GM18520 (cell line): ENCODE measurements around the gene IGFBPL1.
"Not testable (repeated sequence)": the region's sequence is repeated elsewhere in the genome, so short reads cannot be mapped to it uniquely, and the experiment has no call there.

Experiments used
- ATAC-seq: cut with Tn5 transposase; IDR thresholded peaks from one replicate; pipeline ENCODE4 v1.9.1; 2021; ENCODE audit not compliant: unreplicated experiment

Gene IGFBPL1

GRCh38 chr9:38401994-38402393 lies 22.3 kb downstream of the IGFBPL1 start:
- no peak for ATAC-seq

DNA sequence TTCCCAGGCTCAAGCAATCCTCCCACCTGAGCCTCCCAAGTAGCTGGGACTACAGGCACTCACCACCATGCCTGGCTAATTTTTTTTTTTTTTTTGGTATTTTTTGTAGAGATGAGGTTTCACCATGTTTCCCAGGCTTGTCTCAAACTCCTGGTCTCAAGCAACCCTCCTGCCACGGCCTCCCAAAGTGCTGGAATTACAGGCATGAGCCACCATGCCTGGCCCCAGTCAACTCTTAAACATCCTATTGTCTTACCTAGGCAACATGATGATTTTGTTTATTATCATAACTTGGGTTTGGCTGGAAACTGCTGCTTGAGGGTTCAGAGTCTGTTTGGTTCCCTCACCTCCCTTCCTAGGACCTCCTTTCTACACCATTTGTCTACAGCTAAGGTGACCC lies 25.1 kb downstream of the IGFBPL1 start:
- not testable (repeated sequence) for ATAC-seq

- no peak for ATAC-seq
Observed at GRCh38 chr9:38396371-38396671, 27.9 kb downstream of the IGFBPL1 start.

- ATAC-seq = no peak
Observed at GRCh38 chr9:38395653-38396370, 28.4 kb downstream of the IGFBPL1 start.

- ATAC-seq = no peak
Observed at GRCh38 chr9:38394416-38394815, 29.8 kb downstream of the IGFBPL1 start.

GRCh38 chr9:38393128-38393796 lies 31.0 kb downstream of the IGFBPL1 start:
- no peak for ATAC-seq

DNA sequence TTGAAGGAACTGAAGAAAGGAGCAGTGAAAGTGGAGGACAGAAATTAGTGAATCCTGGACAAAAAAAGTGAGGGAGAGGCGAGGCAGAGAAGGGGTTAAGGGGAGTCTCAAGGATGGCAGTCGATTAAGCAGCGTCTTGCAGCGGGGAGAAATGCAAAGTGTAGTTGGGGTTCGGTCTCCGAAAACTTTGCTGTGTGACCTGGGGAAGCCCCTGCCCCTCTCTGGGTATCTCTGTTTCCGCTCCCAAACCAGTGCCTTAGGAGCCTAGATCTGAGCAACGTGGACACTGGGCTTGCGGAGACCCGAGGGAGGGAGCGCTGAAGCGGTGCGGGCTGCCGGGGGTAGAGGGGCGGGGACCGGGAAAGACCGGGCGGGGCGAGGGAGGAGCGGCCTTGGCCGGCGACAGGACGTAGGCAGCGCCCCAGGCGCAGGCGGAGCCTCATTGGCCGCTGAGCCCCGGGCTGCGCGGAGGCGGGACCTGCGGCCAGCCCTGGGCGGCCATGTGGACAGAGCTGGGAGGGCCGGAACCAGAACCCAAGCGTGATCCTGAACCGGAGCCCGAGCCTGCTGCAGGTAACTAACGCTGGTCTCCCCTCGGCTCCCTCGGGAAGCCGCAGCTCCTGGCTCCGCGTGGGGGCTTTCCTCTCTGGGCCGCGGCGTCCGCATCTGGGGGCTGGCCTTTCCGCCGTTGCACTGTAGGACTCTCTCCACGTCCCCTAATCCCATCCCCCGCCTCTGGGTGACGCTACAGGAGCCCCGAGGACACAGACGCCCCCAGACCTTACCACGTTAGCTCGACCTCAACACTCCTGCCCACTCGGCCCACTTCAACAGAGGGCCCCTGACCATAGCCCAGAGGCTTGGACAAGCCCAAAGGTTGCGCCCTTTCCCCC lies 31.8 kb downstream of the IGFBPL1 start, which contains the start of gene ALDH1B1:
Gene ALDH1B1 (plus strand): TSS at position 468 of the 893 bp plus-strand sequence. CDS start 3,047 bp downstream, outside the sequence.
- ATAC-seq = peak; percentile 97

DNA sequence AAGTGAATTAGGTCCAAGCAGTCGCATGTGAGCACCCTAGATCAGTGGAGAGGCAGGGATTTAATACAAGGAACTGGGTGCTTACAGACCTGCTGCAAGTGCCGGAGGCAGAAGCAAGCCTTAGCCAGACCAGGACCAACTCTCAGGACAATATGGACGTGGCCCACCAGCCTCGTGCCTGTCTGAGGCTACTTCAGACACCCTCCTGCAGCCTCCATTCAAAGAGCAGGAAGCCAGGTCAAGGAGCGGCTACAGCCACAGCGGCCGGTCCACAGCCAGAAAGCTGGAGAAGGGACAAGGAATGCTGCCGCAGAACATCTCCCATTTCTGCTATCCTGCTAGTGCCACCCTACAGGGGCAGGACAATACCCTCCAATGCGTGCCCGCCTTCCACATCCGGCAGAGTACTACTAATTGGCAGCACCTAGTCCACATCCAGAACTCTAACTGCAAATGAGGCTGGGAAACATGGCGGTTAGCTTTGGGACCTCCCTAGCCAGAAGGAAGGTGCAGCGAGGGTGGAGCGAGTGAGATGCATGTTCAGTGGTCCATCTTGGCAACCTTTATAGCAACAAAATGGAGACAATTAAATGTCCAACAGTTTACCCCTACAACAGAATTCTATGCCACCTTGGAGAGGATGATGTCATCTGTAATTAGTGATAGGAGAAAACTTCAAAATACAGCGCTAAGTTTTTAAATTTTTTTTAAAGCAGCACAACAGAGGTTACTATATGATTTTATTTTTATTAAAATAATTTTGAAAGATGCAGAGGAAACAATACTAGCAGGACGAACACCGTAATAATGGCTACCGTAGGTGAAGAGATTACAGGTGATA lies 32.8 kb downstream of the IGFBPL1 start:
- ATAC-seq = no peak

DNA sequence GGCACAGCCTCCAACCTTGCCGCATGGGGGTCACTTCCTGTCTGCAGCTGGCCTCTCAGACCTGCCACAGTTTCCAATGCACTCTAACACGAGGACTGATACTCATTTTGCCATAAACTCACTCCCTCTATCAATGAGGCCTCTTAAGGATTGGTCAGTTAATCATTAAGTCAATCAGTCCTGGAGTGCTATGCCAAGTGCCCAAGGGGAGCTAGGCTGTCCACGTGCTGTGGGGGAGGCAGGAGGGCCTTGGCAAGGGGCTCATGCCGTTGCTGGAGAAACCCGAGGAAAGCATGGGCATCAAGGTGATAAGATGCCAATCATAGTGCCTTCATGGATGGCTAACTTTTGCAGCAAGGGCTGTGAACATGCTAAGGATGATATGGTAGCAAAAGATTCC lies 33.4 kb downstream of the IGFBPL1 start:
- no peak for ATAC-seq

GRCh38 chr9:38390442-38390841 lies 33.8 kb downstream of the IGFBPL1 start:
- ATAC-seq = no peak

DNA sequence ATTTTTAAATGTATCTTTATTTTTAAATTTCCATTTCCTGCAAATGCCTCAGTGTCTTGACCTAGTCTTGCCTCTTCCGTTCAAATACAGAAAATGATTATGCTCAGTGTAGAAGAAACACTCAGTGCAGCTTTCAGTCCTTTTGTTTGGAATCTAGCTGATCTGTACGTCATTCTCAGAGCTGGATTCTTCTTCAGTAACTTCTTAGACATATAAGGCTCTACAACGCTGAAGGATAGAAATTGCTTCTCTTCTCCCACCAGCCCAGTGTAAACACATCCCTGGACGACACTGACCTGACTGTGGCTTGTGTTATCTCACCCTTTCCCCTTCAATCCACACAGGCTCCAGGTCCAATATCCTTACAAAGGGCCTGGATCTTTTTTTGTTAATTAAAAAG lies 34.9 kb downstream of the IGFBPL1 start:
- ATAC-seq = no peak

DNA sequence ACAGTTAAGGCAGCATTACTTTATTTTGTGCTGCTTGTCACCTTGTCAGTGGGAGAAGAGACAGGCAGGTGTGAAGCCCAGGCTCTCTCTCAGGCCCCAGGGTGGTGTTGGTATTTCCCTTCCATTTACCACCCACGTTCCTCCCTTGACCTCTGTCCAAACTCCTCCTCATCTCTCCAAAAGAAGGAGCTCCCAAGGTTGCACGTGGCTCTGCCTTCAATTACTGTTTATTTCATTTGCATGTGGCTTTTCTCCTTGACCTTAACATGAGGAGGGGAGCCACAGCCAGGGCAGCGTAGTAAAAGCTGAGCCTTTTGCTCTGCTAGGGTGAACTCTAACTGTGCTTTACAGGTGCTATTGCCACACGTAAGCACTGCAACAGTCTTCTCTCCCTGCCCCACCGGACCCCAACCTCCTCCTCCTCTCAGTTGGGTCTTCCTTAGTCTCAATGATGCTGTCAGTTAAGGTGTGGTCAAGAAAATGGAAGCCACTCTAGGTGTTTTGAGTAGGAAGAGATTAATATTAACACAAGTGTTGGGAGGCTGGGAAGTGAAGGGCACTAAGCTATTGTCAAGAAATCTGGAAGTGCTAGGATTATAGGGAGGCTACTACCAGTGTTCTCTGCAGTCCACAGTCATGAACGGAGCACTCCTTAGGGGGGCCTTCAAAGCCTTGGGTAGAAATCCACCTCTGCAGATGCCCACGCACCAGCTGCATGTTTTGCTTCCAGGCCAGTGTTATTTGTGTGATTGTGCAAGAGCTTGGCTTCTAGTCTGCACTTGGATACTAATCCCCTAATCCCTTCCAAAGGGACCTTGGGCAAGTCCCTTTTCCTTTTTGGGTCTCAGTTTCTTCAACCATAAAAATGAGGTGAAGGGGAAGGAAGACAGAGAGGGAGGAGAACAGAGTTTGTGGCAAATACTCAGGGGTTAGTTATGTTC lies 35.7 kb downstream of the IGFBPL1 start:
- no peak for ATAC-seq

- no peak for ATAC-seq
Observed at GRCh38 chr9:38387751-38388150, 36.5 kb downstream of the IGFBPL1 start.

DNA sequence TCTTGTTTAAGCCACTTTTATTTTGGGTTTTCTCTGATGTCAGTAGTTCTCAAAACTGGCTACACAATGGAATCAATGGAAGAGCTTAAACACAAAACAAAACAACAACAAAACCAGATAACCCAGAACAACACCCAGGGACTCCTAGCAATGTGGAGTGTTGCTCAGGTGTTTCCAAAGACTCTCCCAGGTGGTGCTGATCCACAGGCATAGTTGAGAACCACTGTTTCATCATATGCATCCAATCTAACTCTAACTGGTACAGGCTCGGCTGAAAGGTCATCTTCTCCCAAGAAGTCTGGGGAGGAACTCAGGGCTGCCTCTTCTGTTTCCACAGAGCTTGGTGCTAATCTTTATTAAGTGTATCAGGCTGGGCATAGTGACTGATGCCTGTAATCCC lies 37.2 kb downstream of the IGFBPL1 start:
- ATAC-seq = no peak

DNA sequence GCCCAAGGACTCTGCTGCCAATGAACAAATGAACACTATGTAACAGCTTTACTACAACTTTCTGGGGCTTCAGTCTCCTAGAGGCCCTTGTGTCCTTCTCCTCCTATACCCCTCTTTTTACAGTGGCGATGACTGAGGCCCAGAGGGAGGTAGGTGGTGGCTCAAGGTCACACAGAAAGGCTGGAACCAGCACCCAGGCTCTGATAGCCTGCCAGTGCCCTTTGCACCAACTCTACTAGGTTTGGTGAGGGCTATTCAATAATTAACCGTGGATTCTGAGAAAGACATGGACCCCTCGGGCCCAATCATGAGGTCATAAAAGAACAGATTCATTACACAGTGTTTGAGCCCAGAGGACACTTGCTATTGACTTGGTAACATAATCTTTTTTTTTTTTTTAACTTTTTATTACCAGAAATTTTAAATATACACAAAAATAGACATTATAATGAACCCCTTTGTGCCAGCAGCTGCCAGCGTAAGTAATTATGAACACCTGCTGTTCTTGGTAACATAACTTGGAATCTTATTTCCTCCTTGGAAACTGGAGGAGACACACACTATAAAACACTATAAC lies 37.8 kb downstream of the IGFBPL1 start:
- ATAC-seq = no peak

DNA sequence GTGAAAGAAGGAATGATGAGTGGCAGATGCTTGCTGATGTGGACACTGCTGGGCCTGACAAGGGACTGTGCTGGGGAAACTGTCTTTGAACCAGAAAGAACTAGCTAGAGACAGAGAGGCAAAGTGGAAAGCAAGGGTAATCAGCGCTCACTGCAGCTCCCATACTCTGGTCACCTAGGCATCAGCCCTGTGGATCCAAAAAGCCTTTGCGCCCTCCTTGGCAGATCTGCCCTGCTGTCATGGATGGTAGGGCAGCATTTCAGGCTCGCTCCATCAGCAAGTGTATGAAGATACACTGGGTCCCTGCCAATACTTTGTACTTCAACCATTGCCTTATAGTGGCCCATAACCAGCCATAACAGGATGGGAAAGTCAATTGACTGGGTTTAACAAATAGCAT lies 38.4 kb downstream of the IGFBPL1 start:
- ATAC-seq = no peak

DNA sequence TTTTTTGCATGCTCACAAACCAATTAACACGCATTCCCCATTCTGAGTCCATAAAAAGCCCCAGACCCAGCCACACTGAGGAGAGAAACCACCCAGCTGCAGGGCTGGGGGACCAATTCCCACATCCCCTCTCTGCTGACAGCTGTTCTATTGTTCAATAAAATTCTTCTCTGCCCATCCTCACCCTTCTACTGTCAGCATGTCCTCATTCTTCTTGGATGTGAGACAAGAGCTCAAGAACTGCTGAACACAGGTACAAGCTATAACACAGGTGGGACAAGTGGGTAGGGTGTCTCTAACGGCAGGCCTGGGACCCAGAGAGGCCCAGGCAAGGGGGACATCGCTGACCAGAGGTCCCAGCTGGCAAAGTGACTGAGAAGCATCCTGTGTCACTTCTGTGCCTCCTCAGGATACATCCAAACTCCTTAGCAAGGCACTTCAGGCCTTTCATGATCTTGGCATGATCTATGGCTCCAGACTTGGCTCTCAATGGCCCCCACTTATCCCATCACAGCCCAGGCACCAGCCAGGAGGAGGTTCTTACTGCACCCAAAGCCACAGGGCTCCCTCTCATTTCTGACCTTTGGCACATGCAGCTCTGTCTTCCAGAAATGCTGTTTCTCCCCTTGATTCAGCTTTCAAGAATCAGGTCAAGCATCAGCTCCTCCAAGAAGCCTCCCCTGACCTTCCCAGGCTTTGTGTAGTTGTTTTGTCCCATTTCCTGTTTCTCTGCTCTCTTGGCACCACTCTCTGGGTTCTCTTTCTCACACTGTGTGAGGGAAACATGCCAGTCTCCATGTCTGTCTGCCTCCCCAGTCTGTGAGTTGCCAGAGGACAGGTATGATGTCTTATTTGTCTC lies 39.0 kb downstream of the IGFBPL1 start:
- no peak for ATAC-seq

- ATAC-seq = no peak
Observed at GRCh38 chr9:38382141-38382540, 42.1 kb downstream of the IGFBPL1 start.
